HG03469 (cell line): ENCODE results near the gene R3HDM4.
"Not testable (repeated sequence)": the region's sequence is repeated elsewhere in the genome, so short reads cannot be mapped to it uniquely, and the experiment has no call there.

Experiments
- ATAC-seq: cut with Tn5 transposase; IDR thresholded peaks from one replicate; pipeline ENCODE4 v1.9.1; 2021; ENCODE audit warnings: mild to moderate bottlenecking, moderate library complexity, moderate number of reproducible peaks; ENCODE audit not compliant: unreplicated experiment

The R3HDM4 gene

GRCh38 chr19:878751-879561, 34.1 kb downstream of the R3HDM4 start:
- ATAC-seq: not testable (repeated sequence)

DNA sequence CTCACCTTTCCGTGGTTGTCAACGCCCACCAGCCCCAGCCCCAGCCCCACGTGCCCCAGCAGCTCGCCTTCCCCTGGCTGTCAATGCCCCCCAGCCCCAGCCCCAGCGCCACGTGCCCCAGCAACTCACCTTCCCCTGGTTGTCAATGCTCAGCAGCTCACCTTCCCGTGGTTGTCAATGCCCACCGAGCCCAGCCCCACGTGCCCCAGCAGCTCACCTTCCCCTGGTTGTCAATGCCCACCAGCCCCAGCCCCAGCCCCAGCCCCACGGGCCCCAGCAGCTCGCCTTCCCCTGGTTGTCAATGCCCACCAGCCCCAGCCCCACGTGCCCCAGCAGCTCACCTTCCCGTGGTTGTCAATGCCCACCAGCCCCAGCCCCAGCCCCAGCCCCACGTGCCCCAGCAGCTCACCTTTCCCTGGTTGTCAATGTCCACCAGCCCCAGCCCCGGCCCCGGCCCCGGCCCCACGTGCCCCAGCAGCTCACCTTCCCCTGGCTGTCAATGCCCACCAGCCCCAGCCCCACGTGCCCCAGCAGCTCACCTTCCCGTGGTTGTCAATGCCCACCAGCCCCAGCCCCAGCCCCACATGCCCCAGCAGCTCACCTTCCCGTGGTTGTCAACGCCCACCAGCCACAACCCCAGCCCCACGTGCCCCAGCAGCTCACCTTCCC, 34.9 kb downstream of the R3HDM4 start:
- not testable (repeated sequence) for ATAC-seq

GRCh38 chr19:876780-877314, 36.2 kb downstream of the R3HDM4 start:
- no peak for ATAC-seq

- ATAC-seq: no peak
These were observed 36.9 kb downstream of the R3HDM4 start for GRCh38 chr19:876089-876488.

GRCh38 chr19:875265-875879, 37.6 kb downstream of the R3HDM4 start:
- ATAC-seq: no peak

DNA sequence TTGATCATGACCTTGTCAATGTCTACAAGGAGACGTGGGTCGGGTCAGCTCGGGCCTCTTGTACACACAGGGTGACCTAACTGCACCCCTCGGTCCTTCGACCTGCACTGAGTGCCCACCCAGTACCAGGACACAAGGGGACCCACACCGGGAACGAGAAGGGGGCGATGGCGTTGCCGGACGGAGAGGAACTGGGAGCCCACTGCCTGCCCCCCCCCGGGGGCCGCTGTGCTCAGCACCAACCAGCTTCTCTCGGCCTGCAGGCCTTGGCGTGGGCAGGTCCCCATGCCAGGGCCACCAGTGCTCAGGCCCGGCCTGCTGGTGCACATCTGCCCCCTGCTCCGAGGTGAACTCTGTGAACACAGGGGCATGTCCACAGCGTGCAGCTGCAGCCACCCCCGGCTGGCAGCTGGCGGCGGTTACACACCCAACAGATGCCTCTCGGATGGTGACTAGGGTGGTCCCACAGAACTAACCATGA, 39.4 kb downstream of the R3HDM4 start:
- no peak for ATAC-seq

DNA sequence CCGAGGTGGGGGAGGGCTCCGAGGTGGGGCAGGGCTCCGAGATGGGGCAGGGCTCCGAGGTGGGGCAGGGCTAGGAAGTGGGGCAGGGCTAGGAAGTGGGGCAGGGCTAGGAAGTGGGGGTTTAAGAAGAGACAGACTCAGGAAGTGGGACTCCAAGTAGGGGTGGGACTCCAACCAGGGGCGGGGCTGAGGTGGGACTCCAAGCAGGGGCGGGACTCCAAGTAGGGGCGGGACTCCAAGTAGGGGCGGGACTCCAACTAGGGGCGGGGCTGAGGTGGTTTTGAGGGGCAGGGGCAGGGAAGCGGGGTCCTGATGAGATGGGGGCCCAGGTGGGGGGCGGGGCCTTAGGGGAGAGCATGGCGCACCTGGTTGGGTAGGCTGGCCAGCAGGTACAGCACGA, 39.9 kb downstream of the R3HDM4 start:
- no peak for ATAC-seq

GRCh38 chr19:872266-872951, 40.6 kb downstream of the R3HDM4 start:
- no peak for ATAC-seq

DNA sequence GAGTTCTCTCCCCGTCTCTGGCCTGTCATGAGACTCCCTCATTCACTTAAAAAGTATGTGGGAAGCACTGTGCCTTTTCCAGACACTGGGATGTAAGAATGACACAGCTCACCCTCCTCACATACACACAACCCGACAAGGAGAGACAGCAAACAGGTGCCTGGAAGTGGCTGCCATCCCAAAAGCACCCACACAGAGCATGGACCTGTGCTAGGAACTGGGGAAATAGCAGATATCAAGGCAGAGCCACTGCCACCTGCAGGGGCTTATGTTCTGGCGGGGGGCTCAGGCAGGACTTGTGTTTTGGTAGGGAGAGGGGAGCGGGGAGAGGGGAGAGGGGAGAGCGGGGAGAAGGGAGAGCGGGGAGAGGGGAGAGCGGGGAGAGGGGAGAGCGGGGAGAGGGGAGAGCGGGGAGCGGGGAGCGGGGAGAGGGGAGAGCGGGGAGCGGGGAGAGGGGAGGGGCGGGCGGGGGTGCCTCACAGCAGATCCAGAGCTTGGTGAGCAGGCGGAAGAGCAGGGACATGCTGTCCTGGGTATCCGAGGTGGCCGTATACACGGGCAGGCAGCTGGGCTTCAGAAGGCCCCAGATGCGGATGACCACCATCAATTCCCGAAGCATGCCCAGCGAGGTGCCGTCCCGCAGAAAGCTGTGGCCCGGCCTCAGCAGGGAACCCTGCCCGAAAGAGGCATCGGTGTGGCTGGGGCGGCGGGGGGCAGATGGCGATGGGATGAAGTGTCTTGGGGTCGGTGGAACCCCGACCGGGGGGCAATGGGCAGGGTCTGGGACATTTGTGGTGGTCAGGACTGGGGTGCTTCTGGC, 41.4 kb downstream of the R3HDM4 start:
- no peak for ATAC-seq

DNA sequence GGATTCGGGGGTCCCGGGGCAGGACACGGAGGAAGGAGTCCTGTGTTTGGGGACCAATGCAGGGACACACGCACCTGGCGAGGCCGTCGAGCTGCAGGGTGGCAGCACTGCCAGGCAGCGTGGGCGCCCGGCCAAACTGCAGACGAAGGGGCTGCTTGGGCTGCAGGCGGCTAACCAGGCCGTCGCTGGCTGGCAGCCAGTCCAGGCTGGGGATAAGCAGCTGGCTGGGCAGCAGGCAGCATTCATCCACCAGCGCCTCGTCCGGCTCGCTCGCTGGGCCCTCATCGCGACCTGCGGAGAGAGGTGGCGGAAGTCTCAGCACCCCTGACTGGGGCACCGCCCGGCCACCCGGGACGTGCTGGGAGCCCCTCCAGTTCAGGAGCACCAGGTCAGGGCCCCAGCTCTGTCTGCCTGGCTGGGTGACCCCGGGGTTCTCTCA, 42.0 kb downstream of the R3HDM4 start:
- no peak for ATAC-seq

DNA sequence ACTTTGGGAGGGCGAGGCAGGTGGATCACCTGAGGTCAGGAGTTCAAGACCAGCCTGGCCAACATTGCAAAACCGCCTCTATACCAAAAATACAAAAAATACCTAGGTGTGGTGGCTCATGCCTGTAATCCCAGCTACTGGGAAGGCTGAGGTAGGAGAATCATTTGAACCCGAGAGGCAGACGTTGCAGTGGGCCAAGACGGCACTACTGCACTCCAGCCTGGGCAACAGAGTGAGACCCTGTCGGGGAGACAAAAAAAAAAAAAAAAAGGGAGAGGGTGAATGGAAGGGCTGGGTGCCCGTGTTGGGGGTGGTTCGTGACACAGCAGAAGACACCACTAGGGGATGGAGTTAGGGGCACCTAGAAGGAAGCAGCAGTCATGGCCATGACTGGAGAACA, 42.7 kb downstream of the R3HDM4 start:
- ATAC-seq: no peak

GRCh38 chr19:869245-870177, 43.5 kb downstream of the R3HDM4 start:
- ATAC-seq: no peak

DNA sequence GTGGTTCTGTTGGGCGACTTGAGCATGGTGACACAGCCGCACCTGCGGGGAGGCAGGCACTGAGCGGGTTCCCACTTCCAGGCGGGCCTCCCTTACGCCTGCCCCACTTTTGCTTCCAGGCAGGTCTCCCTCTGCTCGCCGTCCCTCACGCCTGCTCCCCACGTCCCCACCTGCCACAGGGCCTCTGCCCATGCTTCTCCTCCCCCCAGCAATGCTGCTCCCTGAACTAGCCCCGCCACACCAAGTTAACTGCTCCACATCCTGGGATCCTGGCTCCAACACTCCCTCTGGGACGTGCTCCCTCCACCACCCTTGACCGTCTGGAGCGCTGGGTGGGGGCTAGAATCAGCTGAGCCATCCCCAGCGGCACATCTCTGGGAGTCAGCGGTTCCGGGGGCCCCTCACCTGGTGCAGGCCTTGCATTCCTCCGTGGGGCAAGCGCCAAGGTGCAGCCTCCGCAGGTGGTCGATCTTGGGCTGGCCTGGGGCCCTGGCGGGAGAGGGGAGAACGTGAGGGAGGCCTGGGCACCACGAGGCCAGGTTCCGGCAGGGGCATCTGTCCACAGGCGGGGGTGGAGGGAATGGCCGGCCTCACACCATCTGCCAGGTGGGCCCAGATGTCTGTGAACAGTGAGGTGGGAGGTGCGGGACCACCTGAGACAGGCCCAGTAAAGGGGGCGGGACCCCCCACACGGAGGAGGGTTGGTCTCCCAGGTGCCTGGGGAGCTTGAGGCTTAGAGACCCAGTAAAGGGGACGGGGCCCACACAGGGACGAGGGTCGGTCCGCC, 44.4 kb downstream of the R3HDM4 start:
- no peak for ATAC-seq

- ATAC-seq: no peak
These were observed 45.1 kb downstream of the R3HDM4 start for GRCh38 chr19:867855-868457.

DNA sequence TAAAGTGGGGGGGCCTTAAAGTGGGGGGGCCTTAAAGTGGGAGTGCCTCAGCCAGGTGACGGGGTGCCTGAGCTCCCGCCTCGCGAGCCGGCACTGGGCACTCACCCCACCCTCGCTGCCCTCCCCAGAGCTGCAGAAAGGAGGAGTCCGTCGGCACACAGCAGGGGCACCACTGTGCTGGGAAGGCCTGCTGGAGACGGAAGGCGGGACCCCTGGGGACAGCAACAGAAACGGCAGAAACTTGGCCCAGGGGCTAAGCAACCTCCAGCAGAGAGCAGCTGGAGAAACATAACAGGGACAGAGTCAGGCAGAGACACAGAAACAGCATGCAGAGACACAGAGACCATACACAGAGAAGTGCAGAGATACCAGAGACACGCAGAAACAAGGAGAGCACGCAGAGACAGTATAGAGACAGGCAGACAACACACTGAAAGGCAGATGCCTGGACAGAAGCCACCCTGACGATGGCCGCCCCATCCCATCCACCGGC, 45.7 kb downstream of the R3HDM4 start:
- ATAC-seq: no peak

DNA sequence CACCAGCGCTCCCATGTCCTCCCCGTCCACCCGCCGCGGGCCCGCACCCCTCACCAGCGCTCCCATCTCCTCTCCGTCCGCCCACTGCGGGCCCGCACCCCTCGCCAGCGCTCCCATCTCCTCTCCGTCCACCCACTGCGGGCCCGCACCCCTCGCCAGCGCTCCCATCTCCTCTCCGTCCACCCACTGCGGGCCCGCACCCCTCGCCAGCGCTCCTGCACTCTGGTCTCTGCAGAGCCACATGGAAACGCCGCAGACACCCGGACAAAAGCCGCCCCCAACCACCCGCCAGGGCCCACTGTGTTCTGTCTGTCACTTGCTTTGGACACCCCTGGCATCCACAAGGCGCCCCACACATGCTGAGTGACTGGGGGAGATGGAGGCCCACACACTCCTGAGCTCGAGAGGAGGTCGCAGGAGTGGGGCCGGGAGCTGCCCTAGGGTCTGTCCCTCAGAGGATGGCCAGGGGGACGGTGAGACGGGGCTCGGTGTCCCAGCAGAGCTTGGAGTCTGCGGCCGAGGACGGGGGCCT, 46.2 kb downstream of the R3HDM4 start:
- ATAC-seq: no peak

- no peak for ATAC-seq
These were observed 49.8 kb downstream of the R3HDM4 start for GRCh38 chr19:863315-863620.
